ENCODE data around the gene PDE4D.

- TF ChIP-seq SUZ12 (IDR thresholded peaks at IDR 0.05; ENCODE audit: extremely low read depth, insufficient read depth, insufficient read length) (no peak), ZNF274 (IDR thresholded peaks at IDR 0.05; ENCODE audit: low read depth, low read length) (no peak), YY1 (IDR thresholded peaks at IDR 0.05; ENCODE audit: insufficient read depth, insufficient read length) (no peak)
Observed at GRCh38 chr5:59729820-59730219, 163.7 kb downstream of the PDE4D start.

Measured in NT2/D1 (cell line).